Measurements from ENCODE around the gene PTDSS2.

GRCh38 chr11:498297-499181 lies 48.5 kb downstream of the PTDSS2 start:
- no peak for TF ChIP-seq CTCF (IDR thresholded peaks at IDR 0.05; ENCODE audit: insufficient read depth, low read depth, low read length)
- no peak for TF ChIP-seq EZH2 (IDR thresholded peaks at IDR 0.05; ENCODE audit: insufficient read depth, low read length)

Data from astrocyte (in vitro differentiated cells and primary cell).